Kidney (tissue), 14 donors: ENCODE measurements around the gene MMP11. TPM values are rescaled to one million over a fixed set of nuclear protein-coding genes. Genes with fewer than 3 reads are reported as not detected.

ENCODE experiments used
- DNase-seq, 5 donors: peaks; one replicate each; pipeline ENCODE4 v3.0.0-alpha.2; 2013 to 2020
- FAIRE-seq: peaks from 2 replicates; lab custom pipeline; 2012; peaks lifted over from hg19 to GRCh38; lab: Jason Lieb, UNC
- H3K27ac ChIP-seq, 2 donors: one replicate each; pipeline ENCODE4 v1.7.0; 2013; ENCODE audit warnings: low read depth in 2 of 2, low read length in 2 of 2, inconsistent platforms in 1 of 2
- H3K27me3 ChIP-seq: one replicate; pipeline ENCODE4 v1.7.1; 2013; ENCODE audit warnings: low read length, inconsistent platforms; ENCODE audit not compliant: control insufficient read depth, insufficient read depth
- H3K36me3 ChIP-seq, 3 donors: one replicate each; pipeline versions ENCODE4 v1.7.0 to v1.7.1; 2013; ENCODE audit warnings: low read length in 3 of 3, control low read depth in 1 of 3, inconsistent platforms in 1 of 3; ENCODE audit not compliant: insufficient read depth in 3 of 3, control insufficient read depth in 2 of 3
- H3K4me1 ChIP-seq, 3 donors: one replicate each; pipeline versions ENCODE4 v1.7.0 to v1.7.1; 2013; ENCODE audit warnings: low read length in 3 of 3, inconsistent platforms in 1 of 3, low read depth in 1 of 3; ENCODE audit not compliant: control insufficient read depth in 2 of 3, insufficient read depth in 2 of 3
- H3K4me3 ChIP-seq, 3 donors: one replicate each; pipeline versions ENCODE4 v1.7.0 to v1.8.1; 2013; ENCODE audit warnings: low read length in 3 of 3, control low read depth in 1 of 3, inconsistent platforms in 1 of 3
- H3K9ac ChIP-seq, 3 donors: one replicate each; pipeline versions ENCODE4 v1.7.0 to v1.7.1; 2013; ENCODE audit warnings: low read length in 3 of 3, control low read depth in 1 of 3, inconsistent platforms in 1 of 3
- H3K9me3 ChIP-seq, 3 donors: one replicate each; pipeline versions ENCODE4 v1.7.0 to v1.7.1; 2013; ENCODE audit warnings: low read length in 3 of 3, control low read depth in 1 of 3, inconsistent platforms in 1 of 3; ENCODE audit not compliant: control insufficient read depth in 2 of 3, insufficient read depth in 1 of 3
- CTCF ChIP-seq: IDR thresholded peaks from 3 replicates; pipeline ENCODE4 v1.5.1; 2012; ENCODE audit warnings: mild to moderate bottlenecking, moderate library complexity, borderline replicate concordance; ENCODE audit not compliant: insufficient read depth; ENCODE audit errors: extremely low read depth
- intact Hi-C: fragments of 100-400 bp; cut with DNase I; formaldehyde crosslinking; loops from one replicate; pipeline ENCODE4 v1.11.1; 2022
- polyA plus RNA-seq: library from polyadenylated mRNA; stranded (reverse); fragments of 350-450 nt; fragmentation: Illumina TruSeq; extraction: RNeasy Lipid Tissue Mini Kit (QIAGEN cat#74804); gene quantifications from one replicate; pipeline ENCODE4 v1.2.3, GENCODE V29; 2014; ENCODE audit warnings: low read depth, low replicate concordance; ENCODE audit not compliant: insufficient read depth
- total RNA-seq: library from RNA; stranded (reverse); fragmentation: NEBNext Ultra II Directional; extraction: Animal tissue kit (Norgen Biotek cat#: 25700); gene quantifications from one replicate; pipeline ENCODE4 v1.2.1, GENCODE V29; 2021
- donor health status: control.
- donor health status: control.
- donor health status: control.
- donor health status: control.
- donor health status: control.
- donor health status: DM: yes; HTN: yes; CAD: no.
- donor health status: Normal renal cell carcinoma (clear cell type).

MMP11 gene
- total and polyA plus RNA-seq, 2 donors from 2014 or later, result 2.7 to 4.4 TPM

- H3K9ac ChIP-seq, result no peak overlapping the region
- H3K4me1 ChIP-seq, result peaks cover 0 to 28% (median 20%) of the 10 kb centered on the region in 3 donors
- H3K4me3 ChIP-seq, result no peak overlapping the region
- H3K9me3 ChIP-seq, result no peaks in the 10 kb centered on the region
- no peaks in the 10 kb centered on the region for H3K36me3 ChIP-seq
- no peak overlapping the region for H3K27ac ChIP-seq
- no peak for TF ChIP-seq CTCF
- DNase-seq (peak in 1 of 5 donors; percentile 44), FAIRE-seq (no peak)
- intact Hi-C loops, result no loop called here
- no peaks in the 10 kb centered on the region for H3K27me3 ChIP-seq
These were observed 11.6 kb downstream of the MMP11 start for GRCh38 chr22:23784215-23784732.

GRCh38 chr22:23786261-23786710, 13.6 kb downstream of the MMP11 start:
- no peaks in the 10 kb centered on the region for H3K27me3 ChIP-seq
- peak overlapping the region; percentile 6 to 87 (median 64) for H3K9ac ChIP-seq
- H3K36me3 ChIP-seq, result no peaks in the 10 kb centered on the region
- H3K4me3 ChIP-seq, result peak overlapping the region; percentile 46 to 97 (median 65)
- TF ChIP-seq CTCF, result no peak
- no peaks in the 10 kb centered on the region for H3K9me3 ChIP-seq
- H3K27ac ChIP-seq, result peak overlapping the region; percentile 99 to 100
- intact Hi-C loops, result no loop called here
- DNase-seq (peak in 1 of 5 donors; percentile 31), FAIRE-seq (no peak)
- H3K4me1 ChIP-seq, result peaks cover 0 to 31% (median 24%) of the 10 kb centered on the region in 3 donors

- intact Hi-C loops, result no loop called here
- TF ChIP-seq CTCF, result no peak
- Histone ChIP-seq H3K27me3 (no peaks in the 10 kb centered on the region), H3K4me1 (peaks cover 0 to 33% (median 24%) of the 10 kb centered on the region in 3 donors), H3K4me3 (peak within 1 kb of the TSS; percentile 75 to 97 (median 79)), H3K36me3 (peaks cover 0 to 3% (median 0%) of the 10 kb centered on the region in 3 donors), H3K27ac (peak within 1 kb of the TSS; percentile 99 to 100), H3K9me3 (no peaks in the 10 kb centered on the region), H3K9ac (peak within 1 kb of the TSS; percentile 61 to 88 (median 70))
- DNase-seq (peak; percentile 90 to 97 (median 96)), FAIRE-seq (no peak)
These were observed 14.3 kb downstream of the MMP11 start, which contains the start of gene SMARCB1 for GRCh38 chr22:23786752-23787599. Gene SMARCB1, plus strand, starts transcription at chr22:23786966. Its CDS starts 204 bp downstream, at chr22:23787170.
